HG03066 (cell line): ENCODE results near the gene NF1.
"Not testable (repeated sequence)": the region's sequence is repeated elsewhere in the genome, so short reads cannot be mapped to it uniquely, and the experiment has no call there.

ENCODE experiments used
- ATAC-seq: cut with Tn5 transposase; IDR thresholded peaks from one replicate; pipeline ENCODE4 v1.9.1; 2021; ENCODE audit warnings: low read depth; ENCODE audit not compliant: unreplicated experiment

NF1 gene

GRCh38 chr17:31374503-31374902, 279.7 kb downstream of the NF1 start:
- ATAC-seq = no peak

- ATAC-seq = no peak
Measured at GRCh38 chr17:31378638-31379037, 283.9 kb downstream of the NF1 start.

GRCh38 chr17:31379597-31380205, 284.9 kb downstream of the NF1 start:
- no peak for ATAC-seq

- no peak for ATAC-seq
Measured at GRCh38 chr17:31381165-31381668, 286.4 kb downstream of the NF1 start.

GRCh38 chr17:31382668-31383275, 288.0 kb downstream of the NF1 start:
- not testable (repeated sequence) for ATAC-seq

- ATAC-seq = not testable (repeated sequence)
Measured at GRCh38 chr17:31383488-31383887, 288.7 kb downstream of the NF1 start.

GRCh38 chr17:31385428-31386285, 290.9 kb downstream of the NF1 start:
- no peak for ATAC-seq

- ATAC-seq = no peak
Measured at GRCh38 chr17:31386542-31387075, 291.8 kb downstream of the NF1 start.

GRCh38 chr17:31387438-31387837, 292.7 kb downstream of the NF1 start:
- ATAC-seq = no peak

GRCh38 chr17:31388351-31388750, 293.6 kb downstream of the NF1 start:
- no peak for ATAC-seq

- ATAC-seq = no peak
Measured at GRCh38 chr17:31388770-31389656, 294.2 kb downstream of the NF1 start.

- no peak for ATAC-seq
Measured at GRCh38 chr17:31389657-31390381, 295.0 kb downstream of the NF1 start.

GRCh38 chr17:31390426-31390747, 295.6 kb downstream of the NF1 start:
- ATAC-seq = no peak

- no peak for ATAC-seq
Measured at GRCh38 chr17:31390748-31391495, 296.1 kb downstream of the NF1 start.

GRCh38 chr17:31391496-31391949, 296.7 kb downstream of the NF1 start, which contains the start of gene RAB11FIP4:
Gene RAB11FIP4, plus strand, starts transcription at chr17:31391675. Its CDS starts 178 bp downstream, at chr17:31391853.
- ATAC-seq = no peak

GRCh38 chr17:31392002-31392855, 297.5 kb downstream of the NF1 start:
- no peak for ATAC-seq

GRCh38 chr17:31392856-31393748, 298.3 kb downstream of the NF1 start:
- no peak for ATAC-seq
